ENCODE results near the gene CMC2. TPM values are rescaled to one million over a fixed set of nuclear protein-coding genes. Genes with fewer than 3 reads are reported as not detected.

The CMC2 gene
- total RNA-seq, 1 donor from 2014 or later: 52.8 TPM

- no peaks in the 10 kb centered on the region for H3K9me3 Mint-ChIP-seq (ENCODE audit: unreplicated experiment)
- H3K4me3 ChIP-seq (ENCODE audit: insufficient read depth, low read depth, low read length): no peak overlapping the region
- no peak overlapping the region for H3K4me3 Mint-ChIP-seq (ENCODE audit: unreplicated experiment)
- peaks cover 2% of the 10 kb centered on the region for H3K4me1 Mint-ChIP-seq (ENCODE audit: low read depth, unreplicated experiment)
- H3K36me3 Mint-ChIP-seq (ENCODE audit: low read depth, unreplicated experiment): peaks cover 9% of the 10 kb centered on the region
- H4K20me1 ChIP-seq (ENCODE audit: insufficient read depth, low read length): no peaks in the 10 kb centered on the region
- no peaks in the 10 kb centered on the region for H3K4me1 ChIP-seq (ENCODE audit: insufficient read depth, low read length)
- peaks cover 6% of the 10 kb centered on the region for H3K36me3 ChIP-seq (ENCODE audit: insufficient read depth, low read length)
- no peaks in the 10 kb centered on the region for H3K27me3 Mint-ChIP-seq (ENCODE audit: low read depth, unreplicated experiment)
- TF ChIP-seq CTCF (IDR thresholded peaks at IDR 0.05; ENCODE audit: insufficient read depth, low read depth, low read length): peak; percentile 56
- no peak for TF ChIP-seq EZH2 (IDR thresholded peaks at IDR 0.05; ENCODE audit: insufficient read depth, low read length)
- no peaks in the 10 kb centered on the region for H3K9me3 ChIP-seq (ENCODE audit: insufficient read depth, low read depth, low read length)
- H2AFZ ChIP-seq (ENCODE audit: low read depth, low read length): no peak overlapping the region
- H3K4me2 ChIP-seq (ENCODE audit: low read length): no peak overlapping the region
- no peak overlapping the region for H3K9ac ChIP-seq (ENCODE audit: low read length)
- H3K27me3 ChIP-seq (ENCODE audit: insufficient read depth, low read length): no peaks in the 10 kb centered on the region
- DNase-seq (ENCODE audit: low read depth): no peak
- no peak overlapping the region for H3K27ac ChIP-seq (ENCODE audit: low read depth, low read length)
- H3K27ac Mint-ChIP-seq (ENCODE audit: unreplicated experiment): no peak overlapping the region
- FAIRE-seq: no peak
- no peaks in the 10 kb centered on the region for H3K79me2 ChIP-seq (ENCODE audit: insufficient read depth, low read length)
Measured at GRCh38 chr16:80974649-80975376, 31.9 kb downstream of the CMC2 start.

- no peaks in the 10 kb centered on the region for H4K20me1 ChIP-seq (ENCODE audit: insufficient read depth, low read length)
- H3K4me3 Mint-ChIP-seq (ENCODE audit: unreplicated experiment): no peak overlapping the region
- no peaks in the 10 kb centered on the region for H3K27me3 Mint-ChIP-seq (ENCODE audit: low read depth, unreplicated experiment)
- H3K27me3 ChIP-seq (ENCODE audit: insufficient read depth, low read length): no peaks in the 10 kb centered on the region
- H3K4me1 ChIP-seq (ENCODE audit: insufficient read depth, low read length): peaks cover 3% of the 10 kb centered on the region
- H3K36me3 Mint-ChIP-seq (ENCODE audit: low read depth, unreplicated experiment): peaks cover 6% of the 10 kb centered on the region
- H3K27ac Mint-ChIP-seq (ENCODE audit: unreplicated experiment): no peak overlapping the region
- H3K4me2 ChIP-seq (ENCODE audit: low read length): no peak overlapping the region
- H3K9me3 ChIP-seq (ENCODE audit: insufficient read depth, low read depth, low read length): no peaks in the 10 kb centered on the region
- H3K27ac ChIP-seq (ENCODE audit: low read depth, low read length): no peak overlapping the region
- H3K79me2 ChIP-seq (ENCODE audit: insufficient read depth, low read length): no peaks in the 10 kb centered on the region
- peaks cover 4% of the 10 kb centered on the region for H3K4me1 Mint-ChIP-seq (ENCODE audit: low read depth, unreplicated experiment)
- no peak overlapping the region for H3K9ac ChIP-seq (ENCODE audit: low read length)
- H3K4me3 ChIP-seq (ENCODE audit: insufficient read depth, low read depth, low read length): no peak overlapping the region
- FAIRE-seq (no peak), DNase-seq (ENCODE audit: low read depth) (no peak)
- no peaks in the 10 kb centered on the region for H3K9me3 Mint-ChIP-seq (ENCODE audit: unreplicated experiment)
- TF ChIP-seq CTCF (IDR thresholded peaks at IDR 0.05; ENCODE audit: insufficient read depth, low read depth, low read length) (no peak), EZH2 (IDR thresholded peaks at IDR 0.05; ENCODE audit: insufficient read depth, low read length) (no peak)
- peaks cover 6% of the 10 kb centered on the region for H3K36me3 ChIP-seq (ENCODE audit: insufficient read depth, low read length)
- no peak overlapping the region for H2AFZ ChIP-seq (ENCODE audit: low read depth, low read length)
Measured at GRCh38 chr16:80973991-80974390, 32.7 kb downstream of the CMC2 start.

- H3K4me2 ChIP-seq (ENCODE audit: low read length): no peak overlapping the region
- H3K27me3 Mint-ChIP-seq (ENCODE audit: low read depth, unreplicated experiment): no peaks in the 10 kb centered on the region
- no peak for FAIRE-seq
- peaks cover 8% of the 10 kb centered on the region for H3K4me1 Mint-ChIP-seq (ENCODE audit: low read depth, unreplicated experiment)
- H3K4me3 Mint-ChIP-seq (ENCODE audit: unreplicated experiment): no peak overlapping the region
- no peaks in the 10 kb centered on the region for H3K79me2 ChIP-seq (ENCODE audit: insufficient read depth, low read length)
- no peak for TF ChIP-seq EZH2 (IDR thresholded peaks at IDR 0.05; ENCODE audit: insufficient read depth, low read length)
- no peak for TF ChIP-seq CTCF (IDR thresholded peaks at IDR 0.05; ENCODE audit: insufficient read depth, low read depth, low read length)
- no peaks in the 10 kb centered on the region for H3K9me3 ChIP-seq (ENCODE audit: insufficient read depth, low read depth, low read length)
- H4K20me1 ChIP-seq (ENCODE audit: insufficient read depth, low read length): no peaks in the 10 kb centered on the region
- no peak overlapping the region for H3K27ac Mint-ChIP-seq (ENCODE audit: unreplicated experiment)
- no peak for DNase-seq (ENCODE audit: low read depth)
- peaks cover 6% of the 10 kb centered on the region for H3K36me3 ChIP-seq (ENCODE audit: insufficient read depth, low read length)
- H2AFZ ChIP-seq (ENCODE audit: low read depth, low read length): no peak overlapping the region
- no peaks in the 10 kb centered on the region for H3K9me3 Mint-ChIP-seq (ENCODE audit: unreplicated experiment)
- H3K36me3 Mint-ChIP-seq (ENCODE audit: low read depth, unreplicated experiment): peaks cover 2% of the 10 kb centered on the region
- no peak overlapping the region for H3K27ac ChIP-seq (ENCODE audit: low read depth, low read length)
- H3K4me1 ChIP-seq (ENCODE audit: insufficient read depth, low read length): peaks cover 8% of the 10 kb centered on the region
- no peak overlapping the region for H3K9ac ChIP-seq (ENCODE audit: low read length)
- no peak overlapping the region for H3K4me3 ChIP-seq (ENCODE audit: insufficient read depth, low read depth, low read length)
- no peaks in the 10 kb centered on the region for H3K27me3 ChIP-seq (ENCODE audit: insufficient read depth, low read length)
Measured at GRCh38 chr16:80972611-80973010, 34.1 kb downstream of the CMC2 start.
